ENCODE measurements around the gene UPF1. TPM values are rescaled to one million over a fixed set of nuclear protein-coding genes. Genes with fewer than 3 reads are reported as not detected.

Gene UPF1
- total RNA-seq, 2 experiments from 2014 or later = 77.2 to 113 TPM

- no peak overlapping the region for H3K4me2 ChIP-seq (ENCODE audit: low read length)
- intact Hi-C loops (cut with micrococcal nuclease; ENCODE audit: unreplicated experiment) = no loop called here
- ChIA-PET POLR2A (interaction anchor here (0.8 to 0.9 kb wide), 2 partner anchors 9 to 48 kb away, joined by 3 to 4 read pairs; partner anchors contain the start of genes COPE and DDX49), CTCF (ENCODE audit: unreplicated experiment) (no interaction called here)
- peaks cover 8% of the 10 kb centered on the region; the same call in 1 of the 2 replicates for H4K20me1 ChIP-seq (ENCODE audit: insufficient read depth, low read length)
- no peak overlapping the region for H3K4me3 ChIP-seq (ENCODE audit: low read depth, low read length, poor library complexity, severe bottlenecking)
- peaks cover 4% of the 10 kb centered on the region for H3K4me1 ChIP-seq (ENCODE audit: insufficient read depth, low read length, poor library complexity, severe bottlenecking)
- no TSS peak for BruUV-seq (replicated peaks)
- peaks cover 3% of the 10 kb centered on the region; the same call in 1 of the 2 replicates for H3K79me2 ChIP-seq (ENCODE audit: insufficient read depth, low read depth, low read length)
- H3K9me3 ChIP-seq (ENCODE audit: low read length) = no peaks in the 10 kb centered on the region
- no peak overlapping the region for H2AFZ ChIP-seq (ENCODE audit: low read length)
- no peak for DNase-seq (ENCODE audit: low spot score)
- H3K36me3 ChIP-seq (ENCODE audit: insufficient read depth, low read length) = peaks cover 20% of the 10 kb centered on the region
- H3K27ac ChIP-seq (ENCODE audit: low read depth, low read length, poor library complexity, severe bottlenecking) = no peak overlapping the region
- TF ChIP-seq EZH2phosphoT487 (IDR thresholded peaks at IDR 0.05; ENCODE audit: borderline replicate concordance, low read depth, low read length) = no peak
- TF ChIP-seq, protein P1, sequence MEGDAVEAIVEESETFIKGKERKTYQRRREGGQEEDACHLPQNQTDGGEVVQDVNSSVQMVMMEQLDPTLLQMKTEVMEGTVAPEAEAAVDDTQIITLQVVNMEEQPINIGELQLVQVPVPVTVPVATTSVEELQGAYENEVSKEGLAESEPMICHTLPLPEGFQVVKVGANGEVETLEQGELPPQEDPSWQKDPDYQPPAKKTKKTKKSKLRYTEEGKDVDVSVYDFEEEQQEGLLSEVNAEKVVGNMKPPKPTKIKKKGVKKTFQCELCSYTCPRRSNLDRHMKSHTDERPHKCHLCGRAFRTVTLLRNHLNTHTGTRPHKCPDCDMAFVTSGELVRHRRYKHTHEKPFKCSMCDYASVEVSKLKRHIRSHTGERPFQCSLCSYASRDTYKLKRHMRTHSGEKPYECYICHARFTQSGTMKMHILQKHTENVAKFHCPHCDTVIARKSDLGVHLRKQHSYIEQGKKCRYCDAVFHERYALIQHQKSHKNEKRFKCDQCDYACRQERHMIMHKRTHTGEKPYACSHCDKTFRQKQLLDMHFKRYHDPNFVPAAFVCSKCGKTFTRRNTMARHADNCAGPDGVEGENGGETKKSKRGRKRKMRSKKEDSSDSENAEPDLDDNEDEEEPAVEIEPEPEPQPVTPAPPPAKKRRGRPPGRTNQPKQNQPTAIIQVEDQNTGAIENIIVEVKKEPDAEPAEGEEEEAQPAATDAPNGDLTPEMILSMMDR (conservative IDR thresholded peaks at IDR 0.05; ENCODE audit: low read length) = no peak
- no peaks in the 10 kb centered on the region for H3K9me2 ChIP-seq (ENCODE audit: insufficient read depth, low read length)
Observed at GRCh38 chr19:18871543-18871942, 39.8 kb downstream of the UPF1 start.

GRCh38 chr19:18875726-18876125, 44.0 kb downstream of the UPF1 start:
- Histone ChIP-seq H3K4me3 (ENCODE audit: low read depth, low read length, poor library complexity, severe bottlenecking) (no peak overlapping the region), H3K27ac (ENCODE audit: low read depth, low read length, poor library complexity, severe bottlenecking) (no peak overlapping the region), H2AFZ (ENCODE audit: low read length) (no peak overlapping the region), H3K79me2 (ENCODE audit: insufficient read depth, low read depth, low read length) (no peaks in the 10 kb centered on the region), H3K9me3 (ENCODE audit: low read length) (no peaks in the 10 kb centered on the region), H3K36me3 (ENCODE audit: insufficient read depth, low read length) (no peaks in the 10 kb centered on the region; the same call in 1 of the 2 replicates), H3K9me2 (ENCODE audit: insufficient read depth, low read length) (no peaks in the 10 kb centered on the region), H3K4me1 (ENCODE audit: insufficient read depth, low read length, poor library complexity, severe bottlenecking) (no peaks in the 10 kb centered on the region), H4K20me1 (ENCODE audit: insufficient read depth, low read length) (no peaks in the 10 kb centered on the region), H3K4me2 (ENCODE audit: low read length) (no peak overlapping the region)
- DNase-seq (ENCODE audit: low spot score) = no peak
- no peak for TF ChIP-seq EZH2phosphoT487 (IDR thresholded peaks at IDR 0.05; ENCODE audit: borderline replicate concordance, low read depth, low read length)
- TF ChIP-seq, protein P1 (conservative IDR thresholded peaks at IDR 0.05; ENCODE audit: low read length) = no peak
- ChIA-PET POLR2A (interaction anchor here (0.6 to 0.7 kb wide), 2 partner anchors 17 to 42 kb away, joined by 3 read pairs; no protein-coding TSS in a partner anchor), CTCF (ENCODE audit: unreplicated experiment) (no interaction called here)
- BruUV-seq (replicated peaks) = no TSS peak
- intact Hi-C loops (cut with micrococcal nuclease; ENCODE audit: unreplicated experiment) = no loop called here

GRCh38 chr19:18876865-18877264, 45.1 kb downstream of the UPF1 start:
- TF ChIP-seq EZH2phosphoT487 (IDR thresholded peaks at IDR 0.05; ENCODE audit: borderline replicate concordance, low read depth, low read length) = no peak
- TF ChIP-seq, protein P1 (conservative IDR thresholded peaks at IDR 0.05; ENCODE audit: low read length) = no peak
- ChIA-PET CTCF (ENCODE audit: unreplicated experiment) (no interaction called here), POLR2A (interaction anchor here (1.3 kb wide), 1 partner anchor 42 kb away, joined by 3 read pairs; the partner anchor contains the start of genes COPE and DDX49)
- no peak overlapping the region for H2AFZ ChIP-seq (ENCODE audit: low read length)
- no peak for DNase-seq (ENCODE audit: low spot score)
- no peaks in the 10 kb centered on the region for H4K20me1 ChIP-seq (ENCODE audit: insufficient read depth, low read length)
- no TSS peak for BruUV-seq (replicated peaks)
- no peak overlapping the region for H3K4me2 ChIP-seq (ENCODE audit: low read length)
- no peaks in the 10 kb centered on the region for H3K9me3 ChIP-seq (ENCODE audit: low read length)
- intact Hi-C loops (cut with micrococcal nuclease; ENCODE audit: unreplicated experiment) = no loop called here
- H3K4me1 ChIP-seq (ENCODE audit: insufficient read depth, low read length, poor library complexity, severe bottlenecking) = no peaks in the 10 kb centered on the region
- H3K9me2 ChIP-seq (ENCODE audit: insufficient read depth, low read length) = no peaks in the 10 kb centered on the region
- H3K27ac ChIP-seq (ENCODE audit: low read depth, low read length, poor library complexity, severe bottlenecking) = no peak overlapping the region
- H3K4me3 ChIP-seq (ENCODE audit: low read depth, low read length, poor library complexity, severe bottlenecking) = no peak overlapping the region
- H3K79me2 ChIP-seq (ENCODE audit: insufficient read depth, low read depth, low read length) = no peaks in the 10 kb centered on the region
- H3K36me3 ChIP-seq (ENCODE audit: insufficient read depth, low read length) = no peaks in the 10 kb centered on the region; the same call in 1 of the 2 replicates

All from OCI-LY7 (cell line).